ENCODE measurements around the gene MPO. TPM values are rescaled to one million over a fixed set of nuclear protein-coding genes. Genes with fewer than 3 reads are reported as not detected.

The MPO gene
- total and polyA plus RNA-seq, 4 donors: 0.14 to 221 (median 0.52) TPM

DNA sequence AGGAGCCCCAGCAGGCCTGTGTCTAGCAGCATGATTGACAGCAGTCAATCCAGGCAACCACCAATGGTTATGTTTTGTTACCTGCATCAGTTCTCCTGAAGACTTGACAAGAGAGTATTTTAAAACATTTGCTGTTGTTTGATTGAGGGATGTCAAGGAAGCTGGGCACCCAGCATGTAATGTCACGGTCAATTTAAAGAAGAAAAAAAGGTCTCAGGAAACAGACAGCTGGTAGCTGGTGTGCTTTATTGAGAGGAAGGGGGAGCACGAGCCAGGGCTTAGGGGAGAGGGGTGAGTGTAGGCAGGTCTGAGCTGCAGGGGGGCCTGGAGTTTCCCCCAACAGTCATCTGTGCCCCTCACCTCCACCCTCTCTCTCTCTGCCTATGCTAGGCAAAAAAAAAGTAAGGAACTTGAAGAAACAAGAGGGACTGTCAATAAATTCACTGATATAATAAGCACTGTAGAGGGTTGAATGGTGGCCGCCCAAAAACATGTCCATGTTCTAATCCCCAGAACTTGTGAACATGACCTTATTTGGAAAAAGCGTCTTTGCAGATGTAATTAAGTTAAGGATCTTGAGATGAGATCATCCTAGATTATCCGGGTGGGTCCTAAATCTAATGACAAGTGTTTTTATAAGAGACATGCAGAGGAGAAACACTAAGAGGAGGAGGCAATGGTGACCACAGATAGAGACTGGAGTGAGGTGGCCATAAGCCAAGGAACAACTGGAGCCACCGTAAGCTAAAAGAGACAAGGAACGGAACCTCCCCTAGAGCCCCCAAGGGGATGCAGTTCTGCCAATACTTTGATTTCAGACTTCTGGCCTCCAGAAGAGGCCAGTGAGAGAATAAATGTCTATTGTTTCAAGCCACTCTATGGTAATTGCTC lies 33.3 kb upstream of the MPO start:
- Histone ChIP-seq H3K27ac (ENCODE audit: low read depth in 1 of 2, low read length in 2 of 2) (no peak overlapping the region), H3K4me3 (ENCODE audit: low read depth in 1 of 3, low read length in 3 of 3) (no peak overlapping the region), H3K27me3 (ENCODE audit: control insufficient read depth in 4 of 4, insufficient read depth in 4 of 4, low read length in 3 of 4) (no peaks in the 10 kb centered on the region), H3K9me3 (ENCODE audit: control insufficient read depth in 4 of 4, low read length in 3 of 4) (no peaks in the 10 kb centered on the region), H3K9ac (ENCODE audit: low read depth in 1 of 2, low read length in 2 of 2) (no peak overlapping the region), H3K4me1 (ENCODE audit: control insufficient read depth in 4 of 4, insufficient read depth in 4 of 4, low read length in 3 of 4) (no peaks in the 10 kb centered on the region), H3K36me3 (ENCODE audit: control insufficient read depth in 4 of 4, insufficient read depth in 3 of 4, low read depth in 1 of 4, low read length in 3 of 4) (no peaks in the 10 kb centered on the region)
- TF ChIP-seq, protein P1, sequence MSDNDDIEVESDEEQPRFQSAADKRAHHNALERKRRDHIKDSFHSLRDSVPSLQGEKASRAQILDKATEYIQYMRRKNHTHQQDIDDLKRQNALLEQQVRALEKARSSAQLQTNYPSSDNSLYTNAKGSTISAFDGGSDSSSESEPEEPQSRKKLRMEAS (IDR thresholded peaks at IDR 0.05): no peak
- TF ChIP-seq NR2F2 (IDR thresholded peaks at IDR 0.05) (no peak), CTCF (IDR thresholded peaks at IDR 0.05; ENCODE audit: low read depth, low read length, missing input control) (no peak), GABPA (IDR thresholded peaks at IDR 0.05 in 1 of 2, conservative IDR thresholded peaks at IDR 0.05 in 1 of 2) (no peak), RXRA (IDR thresholded peaks at IDR 0.05) (no peak), FOXA2 (IDR thresholded peaks at IDR 0.05) (no peak), SP1 (IDR thresholded peaks at IDR 0.05) (no peak), ATF3 (IDR thresholded peaks at IDR 0.05) (no peak)
- 90% methylated on average over 7 of the region's 7 CpGs for WGBS
- peak; percentile 6 for DNase-seq (ENCODE audit: low spot score)

- H3K27ac ChIP-seq (ENCODE audit: low read depth in 1 of 2, low read length in 2 of 2): no peak overlapping the region
- TF ChIP-seq HNF4G (IDR thresholded peaks at IDR 0.05): no peak
- TF ChIP-seq NR2F2 (IDR thresholded peaks at IDR 0.05): no peak
- no peak for TF ChIP-seq TAF1 (conservative IDR thresholded peaks at IDR 0.05)
- TF ChIP-seq, protein P1 (IDR thresholded peaks at IDR 0.05): no peak
- TF ChIP-seq YY1 (IDR thresholded peaks at IDR 0.05): no peak
- no peak for TF ChIP-seq CTCF (IDR thresholded peaks at IDR 0.05; ENCODE audit: low read depth, low read length, missing input control)
- TF ChIP-seq EGR1 (IDR thresholded peaks at IDR 0.05; ENCODE audit: low read depth in 2 of 2): no peak
- no peak for TF ChIP-seq JUND (IDR thresholded peaks at IDR 0.05)
- TF ChIP-seq SP1 (IDR thresholded peaks at IDR 0.05): no peak
- TF ChIP-seq, protein P2, sequence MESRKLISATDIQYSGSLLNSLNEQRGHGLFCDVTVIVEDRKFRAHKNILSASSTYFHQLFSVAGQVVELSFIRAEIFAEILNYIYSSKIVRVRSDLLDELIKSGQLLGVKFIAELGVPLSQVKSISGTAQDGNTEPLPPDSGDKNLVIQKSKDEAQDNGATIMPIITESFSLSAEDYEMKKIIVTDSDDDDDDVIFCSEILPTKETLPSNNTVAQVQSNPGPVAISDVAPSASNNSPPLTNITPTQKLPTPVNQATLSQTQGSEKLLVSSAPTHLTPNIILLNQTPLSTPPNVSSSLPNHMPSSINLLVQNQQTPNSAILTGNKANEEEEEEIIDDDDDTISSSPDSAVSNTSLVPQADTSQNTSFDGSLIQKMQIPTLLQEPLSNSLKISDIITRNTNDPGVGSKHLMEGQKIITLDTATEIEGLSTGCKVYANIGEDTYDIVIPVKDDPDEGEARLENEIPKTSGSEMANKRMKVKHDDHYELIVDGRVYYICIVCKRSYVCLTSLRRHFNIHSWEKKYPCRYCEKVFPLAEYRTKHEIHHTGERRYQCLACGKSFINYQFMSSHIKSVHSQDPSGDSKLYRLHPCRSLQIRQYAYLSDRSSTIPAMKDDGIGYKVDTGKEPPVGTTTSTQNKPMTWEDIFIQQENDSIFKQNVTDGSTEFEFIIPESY (IDR thresholded peaks at IDR 0.05): no peak
- TF ChIP-seq REST (IDR thresholded peaks at IDR 0.05): no peak
- no peak for TF ChIP-seq GABPA (IDR thresholded peaks at IDR 0.05 in 1 of 2, conservative IDR thresholded peaks at IDR 0.05 in 1 of 2)
- no peak for TF ChIP-seq RXRA (IDR thresholded peaks at IDR 0.05)
- TF ChIP-seq HNF4A (conservative IDR thresholded peaks at IDR 0.05): no peak
- no peak for TF ChIP-seq ATF3 (IDR thresholded peaks at IDR 0.05)
- no peaks in the 10 kb centered on the region for H3K36me3 ChIP-seq (ENCODE audit: control insufficient read depth in 4 of 4, insufficient read depth in 3 of 4, low read depth in 1 of 4, low read length in 3 of 4)
- H3K4me1 ChIP-seq (ENCODE audit: control insufficient read depth in 4 of 4, insufficient read depth in 4 of 4, low read length in 3 of 4): no peaks in the 10 kb centered on the region
- H3K9ac ChIP-seq (ENCODE audit: low read depth in 1 of 2, low read length in 2 of 2): no peak overlapping the region
- H3K27me3 ChIP-seq (ENCODE audit: control insufficient read depth in 4 of 4, insufficient read depth in 4 of 4, low read length in 3 of 4): no peaks in the 10 kb centered on the region
- no peak overlapping the region for H3K4me3 ChIP-seq (ENCODE audit: low read depth in 1 of 3, low read length in 3 of 3)
- no peaks in the 10 kb centered on the region for H3K9me3 ChIP-seq (ENCODE audit: control insufficient read depth in 4 of 4, low read length in 3 of 4)
- no peak for DNase-seq (ENCODE audit: low spot score)
- 74% methylated on average over 1 of the region's 1 CpG for WGBS
These were observed 32.1 kb upstream of the MPO start for GRCh38 chr17:58312829-58313228.

All from liver (tissue), 9 donors.